ENCODE results near the gene NKAIN2.
"Not testable (repeated sequence)": the region's sequence is repeated elsewhere in the genome, so short reads cannot be mapped to it uniquely, and the experiment has no call there.

NKAIN2 gene

DNA sequence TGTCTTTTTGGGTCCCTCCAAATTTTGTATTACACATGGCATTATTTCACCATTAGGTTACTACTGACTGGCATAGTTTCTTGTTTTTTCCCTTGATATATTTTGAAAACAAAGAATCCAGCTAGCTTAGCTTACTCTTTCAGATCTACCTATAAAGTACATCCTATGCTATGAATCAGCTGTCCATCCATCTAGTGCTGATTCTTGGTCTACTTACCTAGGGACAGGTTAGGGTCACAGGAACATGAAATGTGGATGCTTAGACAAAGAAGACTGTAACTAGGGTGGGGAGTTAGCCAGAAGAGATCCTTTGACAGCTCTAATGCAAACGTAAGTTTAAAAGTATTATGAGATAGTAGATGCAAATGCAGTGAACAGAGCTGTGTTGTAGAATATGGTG is 91.7 kb downstream of the NKAIN2 start:
- no peak for DNase-seq (ENCODE audit: low read depth in 2 of 2)

- DNase-seq (ENCODE audit: low read depth in 2 of 2) = no peak
Measured at GRCh38 chr6:123895806-123896205, 92.1 kb downstream of the NKAIN2 start.

GRCh38 chr6:123896869-123897268 is 93.2 kb downstream of the NKAIN2 start:
- DNase-seq (ENCODE audit: low read depth in 2 of 2) = no peak

GRCh38 chr6:123897965-123898364 is 94.3 kb downstream of the NKAIN2 start:
- DNase-seq (ENCODE audit: low read depth in 2 of 2) = no peak

DNA sequence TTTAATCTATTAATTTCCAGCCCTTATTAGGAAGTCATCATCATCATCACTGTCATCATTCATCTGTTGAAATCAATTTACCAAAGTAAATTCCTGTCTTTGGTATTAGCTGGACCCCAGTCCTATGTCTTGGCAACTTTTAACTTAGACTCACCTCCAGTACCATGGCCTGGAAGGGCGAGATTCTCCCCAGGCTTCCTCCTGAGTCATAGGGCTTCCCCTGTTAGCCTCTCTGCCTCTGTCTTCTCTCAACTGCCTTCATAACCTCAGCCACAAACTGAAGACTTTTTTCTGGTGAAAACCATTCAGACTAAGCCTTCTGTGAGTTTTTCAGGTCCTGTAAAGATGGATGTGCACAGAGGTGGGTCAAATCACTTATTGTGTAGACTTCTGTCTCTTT is 95.0 kb downstream of the NKAIN2 start:
- no peak for DNase-seq (ENCODE audit: low read depth in 2 of 2)

DNA sequence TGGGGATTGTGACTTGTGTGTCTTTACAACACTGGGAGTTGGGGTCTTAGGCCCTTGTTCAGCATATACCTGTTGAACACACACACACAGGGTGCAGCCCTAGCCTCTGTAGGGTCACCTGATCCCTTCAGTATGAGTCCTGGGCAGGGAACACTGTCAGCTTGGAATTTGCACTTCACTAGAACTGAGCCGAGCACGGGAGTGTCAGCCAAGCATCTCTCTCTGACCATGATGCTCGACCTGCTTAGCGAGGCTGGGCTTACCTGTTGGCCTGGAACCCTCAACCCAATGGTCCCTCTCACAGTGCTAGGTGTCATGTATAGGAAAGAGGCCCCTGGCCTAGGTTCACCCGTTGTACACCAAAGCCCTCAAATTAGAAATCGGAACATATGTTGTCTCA is 96.1 kb downstream of the NKAIN2 start:
- no peak for DNase-seq (ENCODE audit: low read depth in 2 of 2)

GRCh38 chr6:123901436-123901835 is 97.8 kb downstream of the NKAIN2 start:
- no peak for DNase-seq (ENCODE audit: low read depth in 2 of 2)

DNA sequence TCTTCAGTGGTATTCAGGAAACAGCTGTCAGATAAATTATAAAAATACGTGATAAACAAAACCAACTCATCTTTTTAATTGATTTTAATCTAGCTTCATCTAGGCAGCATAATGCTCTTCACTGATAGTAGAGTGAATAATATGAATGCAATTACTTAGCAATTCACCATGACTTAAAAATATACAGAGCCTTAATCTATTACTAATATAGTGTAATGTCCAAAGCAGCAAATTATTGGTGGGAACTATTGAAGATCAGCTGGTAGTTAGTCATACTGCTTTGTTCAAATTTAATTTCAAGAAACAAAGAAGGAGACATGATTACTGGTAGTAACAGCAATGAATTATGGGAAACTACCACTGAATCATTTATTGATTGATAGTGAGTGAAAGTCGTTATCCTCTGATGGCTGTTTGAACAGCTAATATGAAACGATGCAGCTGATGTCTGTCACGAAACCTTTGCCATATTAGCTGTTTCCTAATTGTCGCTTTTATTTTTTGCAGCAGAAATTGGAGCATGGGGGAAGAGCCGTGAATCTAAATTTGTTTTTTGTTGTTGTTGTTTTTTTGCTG is 99.2 kb downstream of the NKAIN2 start:
- DNase-seq (ENCODE audit: low read depth in 2 of 2) = no peak

GRCh38 chr6:123904228-123904627 is 100.6 kb downstream of the NKAIN2 start:
- no peak for DNase-seq (ENCODE audit: low read depth in 2 of 2)

GRCh38 chr6:123908797-123909196 is 105.1 kb downstream of the NKAIN2 start:
- DNase-seq (ENCODE audit: low read depth in 2 of 2) = no peak

- no peak for DNase-seq (ENCODE audit: low read depth in 2 of 2)
Measured at GRCh38 chr6:123909989-123910388, 106.3 kb downstream of the NKAIN2 start.

DNA sequence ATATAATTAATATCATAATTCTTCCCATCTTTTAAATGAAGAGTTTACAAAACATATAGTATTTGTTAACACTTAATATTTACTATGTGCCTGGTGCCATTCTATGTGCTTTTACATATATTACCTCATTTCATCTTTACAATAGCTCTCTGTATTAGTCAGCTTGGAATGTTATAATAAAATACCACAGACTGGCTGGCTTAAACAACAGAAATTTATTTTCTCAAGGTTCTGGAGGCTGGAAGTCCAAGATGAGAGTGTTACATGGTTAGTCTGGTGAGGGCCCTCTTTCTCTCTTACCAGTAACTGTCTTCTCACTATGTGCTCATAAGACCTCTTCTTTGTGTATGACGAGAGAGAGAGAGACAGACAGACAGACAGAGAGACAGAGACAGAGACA is 110.2 kb downstream of the NKAIN2 start:
- DNase-seq (ENCODE audit: low read depth in 2 of 2) = no peak

- DNase-seq (ENCODE audit: low read depth in 2 of 2) = not testable (repeated sequence)
Measured at GRCh38 chr6:123923379-123923778, 119.7 kb downstream of the NKAIN2 start.

DNA sequence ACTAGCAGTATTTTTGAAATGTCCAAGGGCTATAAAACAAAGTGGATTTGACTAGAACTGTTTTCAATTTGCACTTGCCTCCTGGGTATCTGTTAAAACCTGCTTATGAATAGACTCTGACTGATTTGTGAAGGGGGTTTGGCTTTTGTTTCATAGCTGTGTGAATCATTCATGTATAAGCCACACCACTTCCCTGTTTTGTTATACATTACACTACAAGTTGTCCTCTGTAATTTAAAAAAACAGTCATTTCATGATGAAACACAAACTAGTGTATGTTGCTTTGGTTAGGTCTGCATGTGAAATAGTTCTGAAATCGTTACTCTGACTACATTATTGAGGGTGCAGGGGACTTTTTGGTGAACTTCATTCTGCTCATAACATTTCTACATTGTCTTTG is 121.7 kb downstream of the NKAIN2 start:
- DNase-seq (ENCODE audit: low read depth in 2 of 2) = no peak

- no peak for DNase-seq (ENCODE audit: low read depth in 2 of 2)
Measured at GRCh38 chr6:123925842-123926399, 122.3 kb downstream of the NKAIN2 start.

GRCh38 chr6:123928529-123928928 is 124.9 kb downstream of the NKAIN2 start:
- no peak for DNase-seq (ENCODE audit: low read depth in 2 of 2)

DNA sequence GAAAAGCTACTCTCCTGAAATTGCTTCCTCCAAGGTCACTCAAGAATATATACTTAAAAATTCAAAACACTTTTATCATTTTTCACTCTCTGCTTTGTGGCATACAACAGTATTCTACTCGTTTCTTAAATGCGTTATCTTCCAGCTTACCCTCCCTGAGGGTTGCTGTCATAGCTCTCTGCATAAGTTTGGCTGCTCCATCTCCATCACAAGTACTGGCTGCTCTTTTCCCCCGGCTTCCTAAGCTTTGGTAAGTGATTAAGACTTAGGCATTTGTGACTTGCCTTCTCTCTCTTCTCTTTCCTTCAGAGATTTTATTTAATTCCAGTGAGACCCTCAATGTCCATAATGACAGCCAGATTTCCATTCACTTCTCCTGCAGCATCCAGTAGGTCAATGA is 128.3 kb downstream of the NKAIN2 start:
- DNase-seq (ENCODE audit: low read depth in 2 of 2) = no peak

DNA sequence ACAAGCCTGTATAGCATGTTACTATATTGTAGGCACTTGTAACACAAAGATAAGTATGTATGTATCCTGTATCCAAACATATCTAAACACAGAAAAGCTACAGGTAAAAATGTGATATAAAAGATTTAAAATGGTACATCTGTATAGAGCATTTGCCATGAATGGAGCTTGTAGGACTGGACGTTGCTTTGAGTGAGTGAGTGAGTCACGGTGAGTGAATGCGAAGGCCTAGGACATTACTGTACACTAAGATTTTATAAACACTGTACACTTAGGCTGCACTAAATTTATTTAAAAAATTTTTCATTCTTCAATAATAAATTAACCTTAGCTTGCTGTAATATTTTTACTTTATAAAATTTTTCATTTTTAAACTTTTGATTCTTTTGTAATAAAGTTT is 136.9 kb downstream of the NKAIN2 start:
- DNase-seq (ENCODE audit: low read depth in 2 of 2) = no peak

DNA sequence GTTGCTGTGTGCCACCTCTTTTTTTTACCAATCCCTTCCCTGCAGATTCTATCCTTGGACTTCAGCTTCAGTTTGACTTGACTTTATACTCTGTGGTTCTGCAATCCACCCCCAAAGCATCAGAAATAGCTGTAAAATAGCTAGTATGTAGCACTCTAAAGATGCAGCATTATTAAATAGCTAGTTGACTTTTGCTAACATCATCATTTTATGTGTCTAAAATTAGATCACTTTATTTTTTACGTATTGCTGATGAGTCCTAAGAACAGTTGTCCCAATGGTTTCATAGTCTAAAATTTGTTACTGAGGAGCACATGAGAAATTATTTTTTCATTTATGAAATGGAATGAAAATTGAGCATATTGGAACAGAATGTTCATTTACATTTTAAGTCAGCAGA is 138.2 kb downstream of the NKAIN2 start:
- DNase-seq (ENCODE audit: low read depth in 2 of 2) = no peak

DNA sequence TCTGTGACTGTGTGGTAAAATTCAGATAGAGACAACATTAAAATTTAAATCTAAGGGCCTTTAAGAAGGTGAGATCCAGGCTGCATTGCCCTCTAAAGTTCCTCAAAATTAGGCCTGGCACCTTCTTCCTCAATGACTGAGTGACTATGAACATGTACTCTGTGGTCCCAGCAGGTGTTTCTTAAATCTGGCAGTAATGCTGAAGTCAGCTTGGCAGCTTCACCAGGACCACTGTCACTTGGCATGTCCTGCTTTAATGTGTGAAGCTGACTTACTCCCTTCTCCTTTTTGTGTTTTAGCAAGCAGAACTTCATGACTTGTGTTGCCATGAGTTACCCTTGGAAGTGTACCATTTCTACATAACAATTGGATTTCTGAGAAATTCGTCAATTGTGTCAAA is 141.7 kb downstream of the NKAIN2 start:
- no peak for DNase-seq (ENCODE audit: low read depth in 2 of 2)

GRCh38 chr6:123953920-123954319 is 150.3 kb downstream of the NKAIN2 start:
- DNase-seq (ENCODE audit: low read depth in 2 of 2) = no peak

DNA sequence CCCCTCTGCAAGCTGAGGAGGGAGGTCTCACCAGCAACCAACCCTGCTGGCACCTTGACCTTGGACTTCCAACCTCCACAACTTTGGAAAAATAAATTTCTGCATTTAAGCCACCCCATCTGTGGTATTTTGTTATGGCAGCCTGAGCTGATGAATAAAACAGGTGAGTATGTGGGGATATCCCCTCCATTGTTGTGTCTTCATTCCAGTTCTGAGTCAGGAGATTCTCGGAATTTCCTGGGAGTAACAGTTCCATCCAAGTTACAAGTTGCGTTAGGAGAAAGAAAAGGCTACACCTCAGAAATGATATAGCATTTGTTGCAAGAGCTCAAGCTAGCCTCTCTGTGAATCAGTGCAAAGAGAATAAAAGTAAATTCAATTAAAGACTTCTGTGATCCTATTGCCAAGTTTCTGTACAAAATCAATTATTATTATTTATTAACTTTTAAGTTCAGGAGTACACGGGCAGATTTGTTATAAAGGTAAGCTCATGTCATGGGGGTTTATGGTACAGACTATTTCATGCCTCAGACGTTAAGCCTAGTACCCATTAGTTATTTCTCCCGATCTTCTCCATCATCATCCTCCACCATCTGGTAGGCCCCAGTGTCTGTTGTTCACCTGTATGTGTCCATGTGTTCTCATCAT is 153.0 kb downstream of the NKAIN2 start:
- no peak for DNase-seq (ENCODE audit: low read depth in 2 of 2)

DNA sequence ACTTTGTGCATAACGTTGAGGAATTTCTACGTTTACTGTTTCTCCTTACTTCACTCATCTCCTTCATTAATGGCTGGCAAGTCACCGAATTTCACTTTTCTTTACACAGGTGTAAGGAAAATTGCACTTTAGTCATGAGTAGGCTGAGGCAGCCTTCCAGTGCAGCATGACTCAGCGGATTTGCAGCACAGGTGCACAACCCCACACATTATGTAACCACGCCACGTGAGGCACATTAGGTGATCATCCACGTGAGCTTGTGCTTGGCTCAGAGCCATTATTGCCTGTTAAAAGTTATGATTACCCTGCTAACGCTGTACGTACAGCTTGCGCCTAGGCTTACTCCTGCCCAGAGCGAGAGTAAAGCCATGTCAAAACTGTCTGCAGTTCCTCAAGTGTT is 158.8 kb downstream of the NKAIN2 start:
- no peak for DNase-seq (ENCODE audit: low read depth in 2 of 2)

DNA sequence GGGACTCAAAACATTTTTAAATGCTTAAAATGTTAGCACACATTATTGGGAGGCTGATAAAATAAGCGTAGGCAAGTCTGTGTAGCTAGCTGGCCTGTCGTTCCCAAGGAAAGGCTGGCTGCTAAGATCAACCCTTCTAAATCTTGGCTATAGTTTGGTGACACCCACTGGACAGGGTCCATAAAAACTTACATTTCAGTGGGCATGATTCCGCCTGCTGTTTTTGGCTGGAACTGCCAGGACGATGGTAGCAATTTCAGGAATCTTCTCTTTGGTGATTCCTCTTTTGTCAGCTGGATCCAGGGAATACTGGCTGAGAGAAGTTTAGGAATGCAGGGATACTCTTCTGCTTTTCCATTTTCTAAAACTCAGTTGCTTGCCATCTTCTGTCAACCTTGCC is 162.2 kb downstream of the NKAIN2 start:
- DNase-seq (ENCODE audit: low read depth in 2 of 2) = no peak

All from stimulated activated CD4-positive, alpha-beta T cell treated with anti-CD3 and anti-CD28 coated beads, Interleukin-4, amount 100 ng/mL, for 48 hours (primary cell).